ENCODE measurements around the gene MRPL51.
"Not testable (repeated sequence)": the region's sequence is repeated elsewhere in the genome, so short reads cannot be mapped to it uniquely, and the experiment has no call there.

Gene MRPL51

GRCh38 chr12:6469092-6469491 lies 24.0 kb downstream of the MRPL51 start:
- Histone ChIP-seq H2BK5ac (ENCODE audit: low read length) (no peak overlapping the region), H3K9me3 (replicated peaks in 1 of 2; ENCODE audit: control insufficient read depth in 2 of 2, insufficient read depth in 1 of 2, low read depth in 1 of 2, low read length in 2 of 2) (no peaks in the 10 kb centered on the region), H2BK120ac (ENCODE audit: low read depth, low read length) (no peak overlapping the region), H2AFZ (ENCODE audit: low read length) (no peak overlapping the region), H2BK12ac (ENCODE audit: low read length) (no peak overlapping the region), H3K79me1 (ENCODE audit: low read depth, low read length) (no peaks in the 10 kb centered on the region), H3K4me1 (ENCODE audit: control insufficient read depth in 2 of 2, insufficient read depth in 1 of 2, low read depth in 1 of 2, low read length in 2 of 2) (peaks cover 5 to 7% of the 10 kb centered on the region in 2 donors), H3K14ac (ENCODE audit: low read length) (no peak overlapping the region), H3K36me3 (replicated peaks in 1 of 2; ENCODE audit: control insufficient read depth in 2 of 2, insufficient read depth in 2 of 2, low read length in 2 of 2) (peaks cover 11 to 28% of the 10 kb centered on the region in 2 donors), H3K18ac (ENCODE audit: low read length) (no peak overlapping the region), H3K27me3 (ENCODE audit: control insufficient read depth in 3 of 3, insufficient read depth in 3 of 3, low read depth in 1 of 3, low read length in 3 of 3) (no peaks in the 10 kb centered on the region), H2BK15ac (ENCODE audit: low read length) (no peak overlapping the region), H3K27ac (replicated peaks; ENCODE audit: low read length) (no peak overlapping the region), H3K4ac (ENCODE audit: low read length) (no peak overlapping the region), H2AK5ac (ENCODE audit: low read depth, low read length) (no peak overlapping the region), H3K9ac (ENCODE audit: low read depth, low read length, poor library complexity) (no peak overlapping the region), H4K8ac (ENCODE audit: low read depth, low read length) (no peak overlapping the region), H3K23ac (ENCODE audit: low read depth, low read length, poor library complexity) (no peak overlapping the region), H3K4me3 (ENCODE audit: low read length in 2 of 2) (no peak overlapping the region), H4K91ac (ENCODE audit: low read depth, low read length, poor library complexity) (no peak overlapping the region), H3K4me2 (ENCODE audit: insufficient read depth, low read length, poor library complexity, severe bottlenecking) (no peak overlapping the region)
- WGBS, 2 donors (ENCODE audit: extremely low coverage in 2 of 2, insufficient read length in 2 of 2, insufficient replicate concordance in 1 of 2): no CpG with 5 or more reads among the region's 6 CpGs
- DNase-seq (ENCODE audit: low spot score): no peak

DNA sequence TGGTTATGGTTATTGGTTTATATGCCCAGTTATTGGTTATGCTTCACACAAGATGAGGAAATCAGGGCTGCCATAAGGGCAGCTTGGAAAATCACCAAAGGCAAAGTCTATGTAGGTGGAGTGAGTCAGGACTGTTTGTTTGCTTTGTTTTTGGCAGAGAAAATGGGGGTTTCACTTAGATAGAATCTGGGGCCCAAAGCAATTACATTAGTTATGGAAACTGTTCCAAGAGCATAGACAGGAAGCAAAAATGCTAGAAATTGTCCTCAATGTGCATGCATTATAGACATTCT lies 24.8 kb downstream of the MRPL51 start:
- H3K4me1 ChIP-seq (ENCODE audit: control insufficient read depth in 2 of 2, insufficient read depth in 1 of 2, low read depth in 1 of 2, low read length in 2 of 2): peaks cover 5 to 7% of the 10 kb centered on the region in 2 donors
- H3K27ac ChIP-seq (replicated peaks; ENCODE audit: low read length): no peak overlapping the region

DNA sequence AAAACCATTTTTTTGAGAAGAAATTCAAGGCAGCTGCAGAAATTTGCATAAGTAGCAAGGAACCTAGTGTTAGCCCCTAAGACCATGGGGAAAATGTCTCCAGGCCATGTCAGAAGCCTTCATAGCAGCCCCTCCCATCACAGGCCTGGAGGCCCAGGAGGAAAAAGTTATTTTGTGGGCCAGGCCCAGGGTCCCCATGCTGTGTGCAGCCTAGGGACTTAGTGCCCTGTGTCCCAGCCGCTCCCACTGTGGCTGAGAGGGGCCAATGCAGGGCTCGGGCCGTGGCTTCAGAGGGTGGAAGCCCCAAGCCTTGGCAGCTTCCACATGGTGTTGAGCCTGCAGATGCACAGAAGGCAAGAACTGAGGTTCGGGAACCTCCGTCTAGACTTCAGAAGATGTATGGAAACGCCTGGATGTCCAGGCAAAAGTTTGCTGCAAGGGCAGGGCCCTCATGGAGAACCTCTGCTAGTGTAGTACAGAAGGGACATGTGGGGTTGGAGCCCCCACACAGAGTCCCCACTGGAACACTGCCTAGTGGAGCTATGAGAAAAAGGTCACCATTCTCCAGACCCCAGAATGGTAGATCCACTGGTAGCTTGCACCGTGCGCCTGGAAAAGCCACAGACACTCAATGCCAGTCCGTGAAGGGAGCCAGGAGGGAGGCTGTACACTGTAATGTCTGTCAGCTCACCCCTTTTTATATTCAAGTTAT lies 25.3 kb downstream of the MRPL51 start:
- not testable (repeated sequence) for H2AFZ ChIP-seq (ENCODE audit: low read length); H2BK5ac ChIP-seq (ENCODE audit: low read length); H3K23ac ChIP-seq (ENCODE audit: low read depth, low read length, poor library complexity); H2BK120ac ChIP-seq (ENCODE audit: low read depth, low read length); H3K4me3 ChIP-seq (ENCODE audit: low read length in 2 of 2); H3K14ac ChIP-seq (ENCODE audit: low read length); H4K91ac ChIP-seq (ENCODE audit: low read depth, low read length, poor library complexity); H3K4ac ChIP-seq (ENCODE audit: low read length); H3K79me1 ChIP-seq (ENCODE audit: low read depth, low read length); H2BK12ac ChIP-seq (ENCODE audit: low read length); H3K9me3 ChIP-seq (replicated peaks in 1 of 2; ENCODE audit: control insufficient read depth in 2 of 2, insufficient read depth in 1 of 2, low read depth in 1 of 2, low read length in 2 of 2); H3K27ac ChIP-seq (replicated peaks; ENCODE audit: low read length); H3K9ac ChIP-seq (ENCODE audit: low read depth, low read length, poor library complexity); DNase-seq (ENCODE audit: low spot score); H3K18ac ChIP-seq (ENCODE audit: low read length); H4K8ac ChIP-seq (ENCODE audit: low read depth, low read length); H2BK15ac ChIP-seq (ENCODE audit: low read length); H2AK5ac ChIP-seq (ENCODE audit: low read depth, low read length); H3K4me2 ChIP-seq (ENCODE audit: insufficient read depth, low read length, poor library complexity, severe bottlenecking); H3K4me1 ChIP-seq (ENCODE audit: control insufficient read depth in 2 of 2, insufficient read depth in 1 of 2, low read depth in 1 of 2, low read length in 2 of 2); H3K27me3 ChIP-seq (ENCODE audit: control insufficient read depth in 3 of 3, insufficient read depth in 3 of 3, low read depth in 1 of 3, low read length in 3 of 3)
- WGBS, 2 donors (ENCODE audit: extremely low coverage in 2 of 2, insufficient read length in 2 of 2, insufficient replicate concordance in 1 of 2): no CpG with 5 or more reads among the region's 9 CpGs
- H3K36me3 ChIP-seq (replicated peaks in 1 of 2; ENCODE audit: control insufficient read depth in 2 of 2, insufficient read depth in 2 of 2, low read length in 2 of 2): peaks cover 20 to 41% of the 10 kb centered on the region in 2 donors

More for the DNA sequence above, 24.8 kb downstream of the MRPL51 start:
- Histone ChIP-seq H3K4ac (ENCODE audit: low read length) (no peak overlapping the region), H3K9me3 (replicated peaks in 1 of 2; ENCODE audit: control insufficient read depth in 2 of 2, insufficient read depth in 1 of 2, low read depth in 1 of 2, low read length in 2 of 2) (no peaks in the 10 kb centered on the region), H3K4me3 (ENCODE audit: low read length in 2 of 2) (no peak overlapping the region), H2BK120ac (ENCODE audit: low read depth, low read length) (no peak overlapping the region), H3K14ac (ENCODE audit: low read length) (no peak overlapping the region), H3K27me3 (ENCODE audit: control insufficient read depth in 3 of 3, insufficient read depth in 3 of 3, low read depth in 1 of 3, low read length in 3 of 3) (no peaks in the 10 kb centered on the region), H3K4me2 (ENCODE audit: insufficient read depth, low read length, poor library complexity, severe bottlenecking) (no peak overlapping the region), H2BK5ac (ENCODE audit: low read length) (no peak overlapping the region), H3K36me3 (replicated peaks in 1 of 2; ENCODE audit: control insufficient read depth in 2 of 2, insufficient read depth in 2 of 2, low read length in 2 of 2) (peaks cover 17 to 36% of the 10 kb centered on the region in 2 donors), H3K79me1 (ENCODE audit: low read depth, low read length) (no peaks in the 10 kb centered on the region), H2BK12ac (ENCODE audit: low read length) (no peak overlapping the region), H2AFZ (ENCODE audit: low read length) (no peak overlapping the region), H3K9ac (ENCODE audit: low read depth, low read length, poor library complexity) (no peak overlapping the region), H2AK5ac (ENCODE audit: low read depth, low read length) (no peak overlapping the region), H3K18ac (ENCODE audit: low read length) (no peak overlapping the region), H3K23ac (ENCODE audit: low read depth, low read length, poor library complexity) (no peak overlapping the region), H4K8ac (ENCODE audit: low read depth, low read length) (no peak overlapping the region), H4K91ac (ENCODE audit: low read depth, low read length, poor library complexity) (no peak overlapping the region), H2BK15ac (ENCODE audit: low read length) (no peak overlapping the region)
- no peak for DNase-seq (ENCODE audit: low spot score)

DNA sequence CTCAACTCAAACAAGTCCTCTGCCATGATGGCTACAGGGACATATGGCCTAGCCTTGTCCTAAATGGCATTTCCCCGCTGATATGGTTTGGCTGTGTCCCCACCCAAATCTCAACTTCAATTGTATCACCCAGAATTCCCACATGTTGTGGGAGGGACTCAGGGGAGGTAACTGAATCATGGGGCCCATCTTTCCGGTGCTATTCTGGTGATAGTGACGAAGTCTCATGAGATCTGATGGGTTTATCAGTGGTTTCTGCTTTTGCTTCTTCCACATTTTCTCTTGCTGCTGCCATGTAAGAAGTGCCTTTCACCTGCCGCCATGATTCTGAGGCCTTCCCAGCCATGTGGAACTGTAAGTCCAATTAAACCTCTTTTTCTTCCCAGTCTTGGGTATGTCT lies 26.3 kb downstream of the MRPL51 start:
- not testable (repeated sequence) for H3K9ac ChIP-seq (ENCODE audit: low read depth, low read length, poor library complexity); H3K14ac ChIP-seq (ENCODE audit: low read length); H3K23ac ChIP-seq (ENCODE audit: low read depth, low read length, poor library complexity); H3K27me3 ChIP-seq (ENCODE audit: control insufficient read depth in 3 of 3, insufficient read depth in 3 of 3, low read depth in 1 of 3, low read length in 3 of 3); H2BK5ac ChIP-seq (ENCODE audit: low read length); H3K79me1 ChIP-seq (ENCODE audit: low read depth, low read length); H3K4ac ChIP-seq (ENCODE audit: low read length); H3K4me2 ChIP-seq (ENCODE audit: insufficient read depth, low read length, poor library complexity, severe bottlenecking); H3K4me3 ChIP-seq (ENCODE audit: low read length in 2 of 2); H3K27ac ChIP-seq (replicated peaks; ENCODE audit: low read length); H2AK5ac ChIP-seq (ENCODE audit: low read depth, low read length); H3K4me1 ChIP-seq (ENCODE audit: control insufficient read depth in 2 of 2, insufficient read depth in 1 of 2, low read depth in 1 of 2, low read length in 2 of 2); H3K9me3 ChIP-seq (replicated peaks in 1 of 2; ENCODE audit: control insufficient read depth in 2 of 2, insufficient read depth in 1 of 2, low read depth in 1 of 2, low read length in 2 of 2); H2BK15ac ChIP-seq (ENCODE audit: low read length); DNase-seq (ENCODE audit: low spot score); H2BK120ac ChIP-seq (ENCODE audit: low read depth, low read length); H2BK12ac ChIP-seq (ENCODE audit: low read length); H2AFZ ChIP-seq (ENCODE audit: low read length); H4K8ac ChIP-seq (ENCODE audit: low read depth, low read length); H3K18ac ChIP-seq (ENCODE audit: low read length); H4K91ac ChIP-seq (ENCODE audit: low read depth, low read length, poor library complexity)
- WGBS, 2 donors (ENCODE audit: extremely low coverage in 2 of 2, insufficient read length in 2 of 2, insufficient replicate concordance in 1 of 2): no CpG with 5 or more reads among the region's 4 CpGs
- H3K36me3 ChIP-seq (replicated peaks in 1 of 2; ENCODE audit: control insufficient read depth in 2 of 2, insufficient read depth in 2 of 2, low read length in 2 of 2): peaks cover 28 to 51% of the 10 kb centered on the region in 2 donors

Data from neuronal stem cell (in vitro differentiated cells).